Astrocyte (in vitro differentiated cells and primary cell): Measurements from ENCODE around the gene ACOT7. TPM values are rescaled to one million over a fixed set of nuclear protein-coding genes. Genes with fewer than 3 reads are reported as not detected.

Source experiments
- DNase-seq: peaks from one replicate; pipeline ENCODE4 v3.0.0-alpha.2; 2010; ENCODE audit warnings: low read depth
- FAIRE-seq: peaks from 2 replicates; lab custom pipeline; 2011; peaks lifted over from hg19 to GRCh38; lab: Jason Lieb, UNC
- H2AFZ ChIP-seq: 2 replicates; pipeline ENCODE4 v1.6.0; 2012; ENCODE audit warnings: low read depth, low read length, inconsistent platforms
- H3K27ac ChIP-seq: 2 replicates; pipeline ENCODE4 v1.5.1; 2011; ENCODE audit warnings: low read depth, low read length, inconsistent platforms
- H3K27me3 ChIP-seq: 2 replicates; pipeline ENCODE4 v1.6.0; 2011; ENCODE audit warnings: low read length, inconsistent platforms; ENCODE audit not compliant: insufficient read depth
- H3K36me3 ChIP-seq: 2 replicates; pipeline ENCODE4 v1.5.1; 2011; ENCODE audit warnings: low read length, inconsistent platforms; ENCODE audit not compliant: insufficient read depth
- H3K4me1 ChIP-seq: 2 replicates; pipeline ENCODE4 v1.5.1; 2011; ENCODE audit warnings: low read length, inconsistent platforms; ENCODE audit not compliant: insufficient read depth
- H3K4me2 ChIP-seq: 2 replicates; pipeline ENCODE4 v1.6.0; 2012; ENCODE audit warnings: low read length, inconsistent platforms
- H3K4me3 ChIP-seq: 2 replicates; pipeline ENCODE4 v1.5.1; 2011; ENCODE audit warnings: low read depth, mild to moderate bottlenecking, low read length, inconsistent platforms; ENCODE audit not compliant: insufficient read depth
- H3K79me2 ChIP-seq: 2 replicates; pipeline ENCODE4 v1.6.0; 2012; ENCODE audit warnings: mild to moderate bottlenecking, low read length, inconsistent platforms; ENCODE audit not compliant: insufficient read depth
- H3K9ac ChIP-seq: 2 replicates; pipeline ENCODE4 v1.6.0; 2012; ENCODE audit warnings: mild to moderate bottlenecking, low read length, inconsistent platforms
- H3K9me3 ChIP-seq: 2 replicates; pipeline ENCODE4 v1.5.1; 2012; ENCODE audit warnings: low read depth, mild to moderate bottlenecking, low read length, inconsistent platforms; ENCODE audit not compliant: insufficient read depth
- H4K20me1 ChIP-seq: 2 replicates; pipeline ENCODE4 v1.6.0; 2012; ENCODE audit warnings: low read length, inconsistent platforms; ENCODE audit not compliant: insufficient read depth
- H3K27ac Mint-ChIP-seq: one replicate; pipeline ENCODE4 v1.8.0; 2021; ENCODE audit warnings: mild to moderate bottlenecking, mixed read lengths; ENCODE audit not compliant: unreplicated experiment
- H3K27me3 Mint-ChIP-seq: one replicate; pipeline ENCODE4 v1.8.0; 2021; ENCODE audit warnings: low read depth, mixed read lengths; ENCODE audit not compliant: unreplicated experiment
- H3K36me3 Mint-ChIP-seq: one replicate; pipeline ENCODE4 v1.8.0; 2021; ENCODE audit warnings: low read depth, mixed read lengths; ENCODE audit not compliant: unreplicated experiment
- H3K4me1 Mint-ChIP-seq: one replicate; pipeline ENCODE4 v1.8.0; 2021; ENCODE audit warnings: low read depth, mixed read lengths; ENCODE audit not compliant: unreplicated experiment
- H3K4me3 Mint-ChIP-seq: one replicate; pipeline ENCODE4 v1.8.0; 2021; ENCODE audit warnings: mild to moderate bottlenecking, moderate library complexity, mixed read lengths; ENCODE audit not compliant: unreplicated experiment
- H3K9me3 Mint-ChIP-seq: one replicate; pipeline ENCODE4 v1.8.0; 2021; ENCODE audit warnings: mild to moderate bottlenecking, mixed read lengths; ENCODE audit not compliant: unreplicated experiment
- EZH2 ChIP-seq: IDR thresholded peaks from 2 replicates; pipeline ENCODE4 v1.6.1; 2012; ENCODE audit warnings: mild to moderate bottlenecking, low read length, inconsistent platforms; ENCODE audit not compliant: insufficient read depth
- total RNA-seq: library from RNA; stranded (reverse); gene quantifications from 2 replicates; pipeline ENCODE4 v1.2.1, GENCODE V29; 2021
- TF ChIP-seq, protein P1 (sequence below): IDR thresholded peaks from 2 replicates; pipeline ENCODE4 v1.5.1; 2011; ENCODE audit warnings: low read depth, mild to moderate bottlenecking, inconsistent platforms, low read length, moderate library complexity; ENCODE audit not compliant: insufficient read depth

Gene ACOT7
- total RNA-seq, 1 donor from 2014 or later, result 91.1 TPM

DNA sequence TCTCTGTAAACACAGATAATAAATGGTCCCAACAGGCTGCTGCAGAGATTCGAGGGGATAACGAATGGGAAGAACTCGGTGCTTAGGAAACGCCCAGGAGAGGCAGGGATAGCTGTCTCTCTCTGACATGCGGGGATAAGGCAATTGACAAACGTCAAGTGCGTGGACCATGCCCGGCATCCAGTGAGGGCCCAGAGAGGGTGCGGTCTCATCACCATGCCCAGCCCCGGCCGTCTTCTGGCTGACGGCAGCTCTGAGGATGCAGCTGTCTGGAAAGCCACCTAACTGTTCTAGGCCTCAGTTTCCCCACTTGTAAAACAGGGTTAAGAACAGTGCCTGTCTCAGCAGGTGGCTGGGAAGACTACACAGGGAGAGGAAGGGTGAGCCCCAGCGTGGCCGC is 48.1 kb downstream of the ACOT7 start:
- H3K4me2 ChIP-seq, result no peak overlapping the region
- DNase-seq (no peak), FAIRE-seq (no peak)
- Mint-ChIP-seq H3K4me1 (peaks cover 5% of the 10 kb centered on the region), H3K4me3 (no peak overlapping the region), H3K27me3 (no peaks in the 10 kb centered on the region), H3K36me3 (peaks cover 11% of the 10 kb centered on the region), H3K27ac (no peak overlapping the region), H3K9me3 (no peaks in the 10 kb centered on the region)
- H4K20me1 ChIP-seq, result peaks cover 35% of the 10 kb centered on the region
- no peak for TF ChIP-seq EZH2
- TF ChIP-seq, protein P1, sequence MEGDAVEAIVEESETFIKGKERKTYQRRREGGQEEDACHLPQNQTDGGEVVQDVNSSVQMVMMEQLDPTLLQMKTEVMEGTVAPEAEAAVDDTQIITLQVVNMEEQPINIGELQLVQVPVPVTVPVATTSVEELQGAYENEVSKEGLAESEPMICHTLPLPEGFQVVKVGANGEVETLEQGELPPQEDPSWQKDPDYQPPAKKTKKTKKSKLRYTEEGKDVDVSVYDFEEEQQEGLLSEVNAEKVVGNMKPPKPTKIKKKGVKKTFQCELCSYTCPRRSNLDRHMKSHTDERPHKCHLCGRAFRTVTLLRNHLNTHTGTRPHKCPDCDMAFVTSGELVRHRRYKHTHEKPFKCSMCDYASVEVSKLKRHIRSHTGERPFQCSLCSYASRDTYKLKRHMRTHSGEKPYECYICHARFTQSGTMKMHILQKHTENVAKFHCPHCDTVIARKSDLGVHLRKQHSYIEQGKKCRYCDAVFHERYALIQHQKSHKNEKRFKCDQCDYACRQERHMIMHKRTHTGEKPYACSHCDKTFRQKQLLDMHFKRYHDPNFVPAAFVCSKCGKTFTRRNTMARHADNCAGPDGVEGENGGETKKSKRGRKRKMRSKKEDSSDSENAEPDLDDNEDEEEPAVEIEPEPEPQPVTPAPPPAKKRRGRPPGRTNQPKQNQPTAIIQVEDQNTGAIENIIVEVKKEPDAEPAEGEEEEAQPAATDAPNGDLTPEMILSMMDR, result no peak
- no peak overlapping the region for H3K9ac ChIP-seq
- H2AFZ ChIP-seq, result no peak overlapping the region
- no peaks in the 10 kb centered on the region for H3K27me3 ChIP-seq
- no peak overlapping the region for H3K27ac ChIP-seq
- no peaks in the 10 kb centered on the region for H3K9me3 ChIP-seq
- H3K79me2 ChIP-seq, result peaks cover 5% of the 10 kb centered on the region
- H3K36me3 ChIP-seq, result no peaks in the 10 kb centered on the region
- no peak overlapping the region for H3K4me3 ChIP-seq
- peaks cover 17% of the 10 kb centered on the region for H3K4me1 ChIP-seq

DNA sequence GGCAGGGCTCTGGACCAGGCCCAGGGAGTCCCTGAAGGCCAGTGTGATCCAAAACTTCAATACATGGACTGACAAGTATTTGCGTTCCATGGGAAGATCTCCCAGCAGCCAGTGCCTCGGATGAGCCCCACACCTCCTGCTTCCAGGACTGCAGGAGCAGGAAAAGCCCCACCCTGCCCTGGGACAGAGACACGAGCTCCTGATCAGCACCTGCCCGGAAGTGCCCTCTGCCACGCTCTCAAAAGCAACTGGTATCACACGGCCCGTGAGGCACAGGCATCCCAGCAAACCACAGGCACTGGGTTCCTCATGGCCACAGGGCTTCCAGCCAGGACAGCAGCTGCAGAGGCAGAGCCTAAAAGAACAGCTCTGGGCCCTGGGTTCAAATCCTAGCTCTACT is 48.6 kb downstream of the ACOT7 start:
- Histone ChIP-seq H3K27ac (no peak overlapping the region), H3K4me2 (no peak overlapping the region), H4K20me1 (peaks cover 31% of the 10 kb centered on the region), H3K4me1 (peaks cover 17% of the 10 kb centered on the region), H3K4me3 (no peak overlapping the region), H2AFZ (no peak overlapping the region), H3K79me2 (peaks cover 5% of the 10 kb centered on the region), H3K9ac (no peak overlapping the region), H3K36me3 (no peaks in the 10 kb centered on the region), H3K9me3 (no peaks in the 10 kb centered on the region), H3K27me3 (no peaks in the 10 kb centered on the region)
- Mint-ChIP-seq H3K36me3 (peaks cover 11% of the 10 kb centered on the region), H3K9me3 (no peaks in the 10 kb centered on the region), H3K4me3 (no peak overlapping the region), H3K4me1 (peaks cover 5% of the 10 kb centered on the region), H3K27ac (no peak overlapping the region), H3K27me3 (no peaks in the 10 kb centered on the region)
- FAIRE-seq (no peak), DNase-seq (no peak)
- TF ChIP-seq, protein P1, result no peak
- TF ChIP-seq EZH2, result no peak

DNA sequence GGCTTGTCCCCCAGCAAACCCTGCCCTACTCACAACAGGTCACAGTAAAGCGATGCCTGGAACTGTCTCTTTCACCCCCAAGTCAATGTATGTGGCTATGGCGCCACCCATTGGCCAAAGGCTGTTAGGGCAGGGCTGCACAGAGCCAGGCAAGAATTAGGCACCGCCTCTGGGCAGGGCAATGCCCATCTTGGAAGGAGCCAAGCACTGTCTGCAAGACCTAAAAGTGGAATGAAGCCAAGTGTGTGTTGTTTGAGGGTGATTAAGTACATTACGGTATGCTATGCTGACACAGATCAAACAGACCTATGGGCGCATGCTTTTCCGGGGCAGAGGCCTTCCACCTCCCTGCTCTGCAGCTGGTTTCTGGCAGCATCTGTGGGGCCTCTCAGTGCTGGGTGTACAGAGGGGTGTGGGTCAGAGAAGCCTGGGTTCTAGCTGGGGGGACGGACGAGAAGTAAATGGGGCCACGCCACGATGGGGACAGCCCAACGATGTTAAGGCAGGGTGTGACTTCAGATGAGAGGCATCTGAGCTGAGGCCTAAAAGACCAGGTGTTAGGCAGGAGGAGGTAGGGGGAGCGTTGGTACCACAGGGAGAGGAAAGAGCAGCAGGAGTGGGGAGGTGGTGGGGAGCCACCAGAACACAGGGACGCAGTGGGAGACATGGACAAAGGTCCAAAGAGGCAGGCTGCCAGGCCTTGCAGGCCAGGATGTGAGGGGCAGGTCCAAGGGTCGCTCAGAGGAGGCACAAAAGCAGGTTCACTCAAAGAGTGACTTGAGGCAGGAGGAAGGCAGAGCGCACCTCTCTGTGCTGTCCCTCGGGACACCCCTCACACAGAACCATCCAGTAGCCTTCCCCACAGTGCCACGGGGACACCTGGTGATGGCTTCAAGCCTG is 49.8 kb downstream of the ACOT7 start:
- Mint-ChIP-seq H3K4me1 (peaks cover 5% of the 10 kb centered on the region), H3K4me3 (no peak overlapping the region), H3K27ac (no peak overlapping the region), H3K9me3 (no peaks in the 10 kb centered on the region), H3K36me3 (peaks cover 6% of the 10 kb centered on the region), H3K27me3 (no peaks in the 10 kb centered on the region)
- H3K9me3 ChIP-seq, result no peaks in the 10 kb centered on the region
- no peaks in the 10 kb centered on the region for H3K36me3 ChIP-seq
- H4K20me1 ChIP-seq, result peaks cover 26% of the 10 kb centered on the region
- DNase-seq (peak; percentile 59), FAIRE-seq (peak; percentile 17)
- no peak overlapping the region for H3K9ac ChIP-seq
- no peak overlapping the region for H3K27ac ChIP-seq
- peaks cover 13% of the 10 kb centered on the region for H3K4me1 ChIP-seq
- H3K27me3 ChIP-seq, result no peaks in the 10 kb centered on the region
- TF ChIP-seq, protein P1, result peak; percentile 98
- no peak for TF ChIP-seq EZH2
- no peak overlapping the region for H3K4me2 ChIP-seq
- no peaks in the 10 kb centered on the region for H3K79me2 ChIP-seq
- H2AFZ ChIP-seq, result no peak overlapping the region
- no peak overlapping the region for H3K4me3 ChIP-seq
